ENCODE data around the gene MTHFSD.
A peak's percentile ranks its signal among the peaks of the same experiment; 100 is the strongest.

The MTHFSD gene

DNA sequence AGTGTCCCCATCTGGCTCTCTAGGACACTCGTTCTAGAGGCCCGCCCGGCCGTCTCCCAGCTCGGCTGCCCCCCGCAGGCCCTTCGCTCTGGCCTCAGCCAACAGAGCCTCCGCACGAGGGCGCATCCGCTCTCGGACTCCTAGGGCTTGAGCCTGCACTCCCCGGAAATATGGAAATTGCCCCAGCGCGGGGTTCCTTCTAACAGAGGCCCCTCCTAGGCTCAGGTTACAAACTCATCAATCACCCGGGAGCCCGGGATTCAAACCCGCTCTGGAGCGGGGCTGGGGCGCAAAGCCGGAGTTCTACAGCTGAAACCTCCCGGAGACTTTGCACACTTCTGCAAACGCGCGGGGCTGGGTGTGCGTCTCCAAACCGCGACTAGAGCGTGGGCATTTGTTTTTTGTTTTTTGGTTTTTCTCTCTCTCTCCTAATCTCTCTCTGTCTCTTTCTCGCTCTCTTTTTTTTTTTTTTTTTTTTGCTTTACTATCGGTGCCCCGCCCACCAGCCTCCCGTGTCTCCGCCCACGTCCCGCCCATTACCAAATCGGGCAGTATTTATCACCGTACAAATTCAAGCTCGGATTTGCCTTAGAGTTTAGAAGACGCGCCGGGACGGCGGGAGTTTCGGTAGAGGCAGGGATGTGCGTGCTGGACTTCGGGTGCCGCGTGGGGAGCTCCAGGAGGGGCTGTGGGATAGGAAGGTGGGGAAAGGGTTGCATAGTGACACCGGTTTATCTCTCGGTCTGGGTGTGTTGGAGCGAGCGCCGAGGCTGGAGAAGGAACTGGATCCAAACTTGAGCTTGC, 20.9 kb upstream of the MTHFSD start:
- CTCF ChIA-PET = interaction anchor here (0.7 to 1.5 kb wide), 6 partner anchors 11 to 501 kb away, joined by 3 to 5 read pairs (median 4); no protein-coding TSS in a partner anchor
- POLR2A ChIA-PET = interaction anchor here (0.6 to 1.3 kb wide), 7 partner anchors 9 to 327 kb away, joined by 3 to 5 read pairs (median 3); no protein-coding TSS in a partner anchor
- DNase-seq (ENCODE audit: extremely low spot score) = peak; percentile 83
- no peak for TF ChIP-seq NFRKB (IDR thresholded peaks at IDR 0.05)
- peak; percentile 82 for TF ChIP-seq L3MBTL2 (conservative IDR thresholded peaks at IDR 0.05)
- TF ChIP-seq, protein P1, sequence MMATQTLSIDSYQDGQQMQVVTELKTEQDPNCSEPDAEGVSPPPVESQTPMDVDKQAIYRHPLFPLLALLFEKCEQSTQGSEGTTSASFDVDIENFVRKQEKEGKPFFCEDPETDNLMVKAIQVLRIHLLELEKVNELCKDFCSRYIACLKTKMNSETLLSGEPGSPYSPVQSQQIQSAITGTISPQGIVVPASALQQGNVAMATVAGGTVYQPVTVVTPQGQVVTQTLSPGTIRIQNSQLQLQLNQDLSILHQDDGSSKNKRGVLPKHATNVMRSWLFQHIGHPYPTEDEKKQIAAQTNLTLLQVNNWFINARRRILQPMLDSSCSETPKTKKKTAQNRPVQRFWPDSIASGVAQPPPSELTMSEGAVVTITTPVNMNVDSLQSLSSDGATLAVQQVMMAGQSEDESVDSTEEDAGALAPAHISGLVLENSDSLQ (IDR thresholded peaks at IDR 0.05) = peak; percentile 93
- TF ChIP-seq ZNF384 (IDR thresholded peaks at IDR 0.05) = peak; percentile 100

DNA sequence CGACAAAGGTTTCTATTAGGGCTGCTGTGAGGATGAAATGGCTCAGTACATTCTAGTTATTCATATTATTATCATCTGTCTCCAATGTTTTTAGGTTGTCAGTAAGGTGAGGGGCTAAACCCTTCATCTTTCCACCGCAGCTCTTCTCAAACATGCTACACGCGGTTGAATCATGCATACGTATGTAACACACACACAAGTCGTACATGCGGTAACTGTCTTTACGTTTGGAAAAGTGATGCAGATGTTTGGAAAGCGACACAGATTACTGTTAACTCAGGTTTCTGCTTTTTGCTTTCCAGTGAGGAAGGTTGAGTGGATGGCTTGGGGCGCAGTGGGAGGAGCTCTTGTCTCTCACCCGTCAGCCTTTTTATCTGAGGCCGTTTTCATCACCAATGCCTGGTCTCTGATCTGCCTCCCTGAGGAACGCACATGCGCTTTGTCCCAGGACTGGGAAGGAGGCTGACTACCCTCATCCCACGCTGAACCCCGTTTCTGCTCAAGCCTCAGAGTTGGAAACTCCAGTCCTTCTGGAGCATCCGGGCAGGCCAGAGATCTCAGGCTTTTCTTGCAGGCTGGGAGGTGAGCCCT, 20.2 kb upstream of the MTHFSD start:
- ChIA-PET POLR2A (interaction anchor here (1.3 kb wide), 1 partner anchor 56 kb away, joined by 3 read pairs; no protein-coding TSS in a partner anchor), CTCF (interaction anchor here (1.2 to 1.5 kb wide), 2 partner anchors 64 to 472 kb away, joined by 3 to 5 read pairs; no protein-coding TSS in a partner anchor)
- TF ChIP-seq TARDBP (IDR thresholded peaks at IDR 0.05) (no peak), NFRKB (IDR thresholded peaks at IDR 0.05) (no peak)
- no peak for DNase-seq (ENCODE audit: extremely low spot score)

DNA sequence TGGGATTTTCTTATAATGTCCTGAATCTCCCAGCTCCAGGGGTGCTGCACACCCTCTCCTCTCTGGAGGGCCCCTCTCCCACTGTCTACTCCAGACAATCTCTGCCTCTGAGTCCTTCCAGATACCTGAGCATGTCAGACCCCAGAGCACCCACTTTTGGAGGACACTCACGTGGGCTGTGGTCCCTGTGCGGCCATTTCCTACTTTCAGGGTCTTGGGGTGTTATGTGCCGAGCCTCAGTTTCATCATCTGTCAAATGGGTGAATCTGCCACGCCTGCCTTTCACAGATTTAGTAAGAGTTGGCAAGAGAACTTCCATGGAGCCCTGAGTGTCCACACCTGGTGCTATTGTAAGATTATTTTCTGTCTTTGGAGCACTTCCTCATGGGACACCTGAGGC, 19.6 kb upstream of the MTHFSD start:
- no peak for DNase-seq (ENCODE audit: extremely low spot score)
- ChIA-PET CTCF (no interaction called here), POLR2A (no interaction called here)
- no peak for TF ChIP-seq FOXA1 (IDR thresholded peaks at IDR 0.05)
- TF ChIP-seq FOXM1 (IDR thresholded peaks at IDR 0.05; ENCODE audit: borderline replicate concordance) = no peak
- TF ChIP-seq ARNT (IDR thresholded peaks at IDR 0.05) = no peak
- TF ChIP-seq L3MBTL2 (conservative IDR thresholded peaks at IDR 0.05) = no peak
- TF ChIP-seq, protein P1 (IDR thresholded peaks at IDR 0.05) = no peak
- no peak for TF ChIP-seq ZNF384 (IDR thresholded peaks at IDR 0.05)
- no peak for TF ChIP-seq BHLHE40 (IDR thresholded peaks at IDR 0.05; ENCODE audit: borderline replicate concordance)

DNA sequence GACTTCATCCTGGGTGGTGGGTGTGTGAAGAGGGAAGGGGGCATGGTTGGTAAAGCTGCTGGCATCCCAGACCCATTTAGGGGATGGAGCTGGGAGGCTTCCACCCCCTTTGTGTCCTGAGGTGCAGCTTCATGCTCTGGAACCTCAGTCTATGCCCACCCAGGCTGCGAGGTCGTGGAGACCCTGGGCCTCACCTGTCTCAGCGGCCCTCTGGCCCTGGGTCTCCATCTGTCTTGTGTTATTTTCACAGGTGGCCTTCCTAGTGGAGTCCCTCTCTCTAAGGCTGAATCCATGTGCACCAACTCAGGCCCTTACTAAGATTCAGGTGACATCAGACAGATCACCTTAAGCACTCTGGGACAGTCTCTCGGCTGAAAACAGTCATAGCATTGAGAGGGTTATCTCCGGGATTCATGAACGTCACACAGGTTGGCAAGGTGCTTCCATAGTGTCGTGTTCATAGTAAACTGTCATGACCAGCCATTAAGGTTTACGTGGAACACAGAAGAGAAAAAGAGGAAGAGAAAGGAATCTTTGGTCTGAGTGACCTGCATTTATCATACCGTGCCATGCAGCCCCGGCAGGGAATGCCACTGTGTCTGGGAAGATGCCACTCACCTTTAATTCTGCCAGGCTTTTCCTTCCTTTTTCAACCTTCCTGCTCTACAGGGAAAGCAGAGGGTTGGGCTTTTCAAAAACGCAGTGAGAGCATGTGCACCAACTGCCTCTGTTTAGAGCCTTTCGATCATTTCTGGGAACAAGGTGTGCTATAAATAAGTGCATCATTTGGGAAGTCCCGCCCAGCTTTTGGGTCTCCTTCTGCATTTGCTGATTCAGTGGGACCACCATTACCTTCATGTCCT, 18.8 kb upstream of the MTHFSD start:
- TF ChIP-seq LEF1 (IDR thresholded peaks at IDR 0.05; ENCODE audit: borderline replicate concordance) = no peak
- TF ChIP-seq ZNF384 (IDR thresholded peaks at IDR 0.05) = no peak
- no peak for TF ChIP-seq CTBP1 (IDR thresholded peaks at IDR 0.05; ENCODE audit: borderline replicate concordance)
- TF ChIP-seq FOXA1 (IDR thresholded peaks at IDR 0.05) = no peak
- TF ChIP-seq HDGF (IDR thresholded peaks at IDR 0.05; ENCODE audit: borderline replicate concordance) = no peak
- no peak for DNase-seq (ENCODE audit: extremely low spot score)
- CTCF ChIA-PET = interaction anchor here (0.6 kb wide), 1 partner anchor 415 kb away, joined by 3 read pairs; no protein-coding TSS in a partner anchor
- POLR2A ChIA-PET = no interaction called here

DNA sequence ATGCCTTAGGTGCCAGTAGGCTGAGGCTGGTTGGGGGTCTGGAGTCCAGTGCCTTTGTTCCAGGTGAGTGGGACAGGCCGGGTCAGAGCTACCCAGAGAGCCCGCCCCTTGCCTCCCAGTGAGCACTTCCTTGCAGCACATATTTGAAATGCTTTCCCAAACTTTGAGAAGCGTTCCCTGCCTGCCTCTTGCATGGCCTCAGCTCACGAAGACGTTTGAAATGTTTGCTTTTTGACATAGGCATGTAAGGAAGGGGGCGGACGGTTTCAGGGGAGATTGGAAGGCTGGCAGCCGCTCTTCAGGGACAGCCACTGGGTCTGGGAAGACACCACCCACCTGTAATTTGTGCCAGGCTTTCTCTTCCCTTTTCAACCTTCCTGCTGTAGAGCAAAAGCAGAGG, 18.2 kb upstream of the MTHFSD start:
- TF ChIP-seq FOXK2 (IDR thresholded peaks at IDR 0.05) (no peak), HDGF (IDR thresholded peaks at IDR 0.05; ENCODE audit: borderline replicate concordance) (no peak), NFRKB (IDR thresholded peaks at IDR 0.05) (no peak), FOXA1 (IDR thresholded peaks at IDR 0.05) (no peak), SP1 (IDR thresholded peaks at IDR 0.05) (no peak), CTBP1 (IDR thresholded peaks at IDR 0.05; ENCODE audit: borderline replicate concordance) (no peak), ARNT (IDR thresholded peaks at IDR 0.05) (no peak), LEF1 (IDR thresholded peaks at IDR 0.05; ENCODE audit: borderline replicate concordance) (no peak), SUZ12 (IDR thresholded peaks at IDR 0.05) (no peak), BHLHE40 (IDR thresholded peaks at IDR 0.05; ENCODE audit: borderline replicate concordance) (no peak), TARDBP (IDR thresholded peaks at IDR 0.05) (no peak), FOXM1 (IDR thresholded peaks at IDR 0.05; ENCODE audit: borderline replicate concordance) (no peak)
- DNase-seq (ENCODE audit: extremely low spot score) = no peak
- ChIA-PET POLR2A (no interaction called here), CTCF (interaction anchor here (0.6 kb wide), 1 partner anchor 415 kb away, joined by 3 read pairs; no protein-coding TSS in a partner anchor)

DNA sequence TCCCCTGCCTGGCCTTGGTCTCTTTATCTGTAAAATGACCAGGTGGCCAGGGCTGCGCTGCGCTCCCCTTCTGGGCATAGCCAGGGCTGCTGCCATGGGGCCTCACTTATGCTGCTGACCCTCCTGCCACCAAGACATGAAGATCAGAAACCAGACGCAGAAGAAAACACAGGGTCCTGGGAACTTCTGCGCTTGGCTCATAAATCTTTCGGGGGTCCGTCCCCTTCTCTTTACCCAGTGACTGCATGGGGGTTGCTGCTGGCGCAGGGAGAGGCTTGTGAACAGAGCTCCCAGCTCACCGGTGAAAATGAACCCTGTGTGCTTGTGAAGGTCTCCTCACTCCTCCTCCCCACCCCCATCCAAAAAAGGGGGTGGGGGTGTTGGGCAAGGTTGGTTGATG, 17.6 kb upstream of the MTHFSD start:
- CTCF ChIA-PET = no interaction called here
- no peak for TF ChIP-seq SP1 (IDR thresholded peaks at IDR 0.05)
- TF ChIP-seq HDGF (IDR thresholded peaks at IDR 0.05; ENCODE audit: borderline replicate concordance) = no peak
- TF ChIP-seq FOXA1 (IDR thresholded peaks at IDR 0.05) = no peak
- TF ChIP-seq NFRKB (IDR thresholded peaks at IDR 0.05) = no peak
- no peak for TF ChIP-seq ELF4 (IDR thresholded peaks at IDR 0.05)
- TF ChIP-seq, protein P1 (IDR thresholded peaks at IDR 0.05) = no peak
- no peak for TF ChIP-seq BHLHE40 (IDR thresholded peaks at IDR 0.05; ENCODE audit: borderline replicate concordance)
- no peak for TF ChIP-seq FOXK2 (IDR thresholded peaks at IDR 0.05)
- TF ChIP-seq ARNT (IDR thresholded peaks at IDR 0.05) = no peak
- POLR2A ChIA-PET = no interaction called here
- no peak for DNase-seq (ENCODE audit: extremely low spot score)
